Endothelial cell (in vitro differentiated cells): Measurements from ENCODE around the gene THSD4. TPM values are rescaled to one million over a fixed set of nuclear protein-coding genes. Genes with fewer than 3 reads are reported as not detected.

Experiments
- DNase-seq: peaks from one replicate; pipeline ENCODE4 v3.0.0; 2021; ENCODE audit warnings: low spot score
- H3K27ac Mint-ChIP-seq: one replicate; pipeline ENCODE4 v1.8.0; 2021; ENCODE audit warnings: mixed read lengths, inconsistent platforms; ENCODE audit not compliant: unreplicated experiment
- H3K27me3 Mint-ChIP-seq: one replicate; pipeline ENCODE4 v1.8.0; 2021; ENCODE audit warnings: mild to moderate bottlenecking, moderate library complexity, mixed read lengths, inconsistent platforms; ENCODE audit not compliant: unreplicated experiment
- H3K36me3 Mint-ChIP-seq: one replicate; pipeline ENCODE4 v1.8.0; 2021; ENCODE audit warnings: mild to moderate bottlenecking, low read depth, mixed read lengths, inconsistent platforms; ENCODE audit not compliant: unreplicated experiment
- H3K4me1 Mint-ChIP-seq: one replicate; pipeline ENCODE4 v1.8.0; 2021; ENCODE audit warnings: mild to moderate bottlenecking, mixed read lengths, inconsistent platforms; ENCODE audit not compliant: unreplicated experiment
- H3K4me3 Mint-ChIP-seq: one replicate; pipeline ENCODE4 v1.8.0; 2021; ENCODE audit warnings: mild to moderate bottlenecking, mixed read lengths, inconsistent platforms; ENCODE audit not compliant: unreplicated experiment
- H3K9me3 Mint-ChIP-seq: one replicate; pipeline ENCODE4 v1.8.0; 2021; ENCODE audit warnings: mixed read lengths, inconsistent platforms; ENCODE audit not compliant: unreplicated experiment
- total RNA-seq: library from RNA; stranded (reverse); fragmentation: NEBNext Ultra II Directional; extraction: Animal tissue kit (Norgen Biotek cat#: 25700); gene quantifications from one replicate; pipeline ENCODE4 v1.2.1, GENCODE V29; 2021; ENCODE audit not compliant: unreplicated experiment
- TF ChIP-seq, protein P1 (sequence below): fragments of 200-600 bp; sonication (generic); IDR thresholded peaks from one replicate; pipeline ENCODE4 v1.5.0; 2021; ENCODE audit warnings: antibody characterized with exemption; ENCODE audit not compliant: unreplicated experiment

The THSD4 gene
- total RNA-seq, 1 donor from 2014 or later, result 0.92 TPM

- Mint-ChIP-seq H3K36me3 (no peaks in the 10 kb centered on the region), H3K4me3 (no peak overlapping the region), H3K4me1 (peaks cover 2% of the 10 kb centered on the region), H3K27ac (no peak overlapping the region), H3K27me3 (no peaks in the 10 kb centered on the region), H3K9me3 (no peaks in the 10 kb centered on the region)
- TF ChIP-seq, protein P1, sequence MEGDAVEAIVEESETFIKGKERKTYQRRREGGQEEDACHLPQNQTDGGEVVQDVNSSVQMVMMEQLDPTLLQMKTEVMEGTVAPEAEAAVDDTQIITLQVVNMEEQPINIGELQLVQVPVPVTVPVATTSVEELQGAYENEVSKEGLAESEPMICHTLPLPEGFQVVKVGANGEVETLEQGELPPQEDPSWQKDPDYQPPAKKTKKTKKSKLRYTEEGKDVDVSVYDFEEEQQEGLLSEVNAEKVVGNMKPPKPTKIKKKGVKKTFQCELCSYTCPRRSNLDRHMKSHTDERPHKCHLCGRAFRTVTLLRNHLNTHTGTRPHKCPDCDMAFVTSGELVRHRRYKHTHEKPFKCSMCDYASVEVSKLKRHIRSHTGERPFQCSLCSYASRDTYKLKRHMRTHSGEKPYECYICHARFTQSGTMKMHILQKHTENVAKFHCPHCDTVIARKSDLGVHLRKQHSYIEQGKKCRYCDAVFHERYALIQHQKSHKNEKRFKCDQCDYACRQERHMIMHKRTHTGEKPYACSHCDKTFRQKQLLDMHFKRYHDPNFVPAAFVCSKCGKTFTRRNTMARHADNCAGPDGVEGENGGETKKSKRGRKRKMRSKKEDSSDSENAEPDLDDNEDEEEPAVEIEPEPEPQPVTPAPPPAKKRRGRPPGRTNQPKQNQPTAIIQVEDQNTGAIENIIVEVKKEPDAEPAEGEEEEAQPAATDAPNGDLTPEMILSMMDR, result no peak
- no peak for DNase-seq
These were observed 16.5 kb downstream of the THSD4 start for GRCh38 chr15:71131601-71132362.

GRCh38 chr15:71133747-71134472 is 18.6 kb downstream of the THSD4 start:
- TF ChIP-seq, protein P1, result no peak
- Mint-ChIP-seq H3K9me3 (no peaks in the 10 kb centered on the region), H3K4me3 (no peak overlapping the region), H3K36me3 (no peaks in the 10 kb centered on the region), H3K4me1 (peaks cover 2% of the 10 kb centered on the region), H3K27me3 (no peaks in the 10 kb centered on the region), H3K27ac (no peak overlapping the region)
- DNase-seq, result no peak

DNA sequence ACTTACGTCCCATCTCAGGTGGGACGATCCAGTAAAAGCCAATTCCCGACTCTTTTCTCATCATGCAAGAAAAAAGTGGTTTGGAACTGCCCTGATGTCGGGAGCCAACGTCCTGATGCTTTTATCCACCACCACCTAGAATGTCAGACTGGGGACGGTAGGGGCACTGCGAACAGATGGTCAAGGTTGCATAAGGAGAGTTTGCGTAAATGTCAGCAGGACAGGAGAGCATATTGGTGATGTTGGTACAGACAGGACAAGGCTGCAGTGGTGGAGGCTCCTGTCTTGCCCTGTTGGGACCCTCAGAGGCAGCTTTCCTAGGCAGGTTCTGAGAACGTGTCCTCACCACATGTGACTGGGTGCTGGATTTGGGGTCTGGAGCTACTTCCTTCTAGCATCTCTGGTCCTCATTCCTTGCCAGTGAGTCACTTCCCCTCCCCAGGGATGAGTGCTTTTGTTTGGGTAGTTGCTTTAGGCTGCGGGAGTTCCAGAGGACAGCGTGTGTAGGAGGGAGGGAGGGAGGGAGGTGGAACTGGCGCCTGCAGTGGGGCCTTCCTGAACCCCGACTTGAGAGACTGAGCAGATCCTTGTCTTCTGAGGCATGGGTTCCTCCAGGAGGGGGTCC is 21.0 kb downstream of the THSD4 start:
- H3K27me3 Mint-ChIP-seq, result no peaks in the 10 kb centered on the region
- no peak overlapping the region for H3K27ac Mint-ChIP-seq
- DNase-seq, result no peak
- no peaks in the 10 kb centered on the region for H3K9me3 Mint-ChIP-seq
- no peaks in the 10 kb centered on the region for H3K36me3 Mint-ChIP-seq
- TF ChIP-seq, protein P1, result no peak
- H3K4me1 Mint-ChIP-seq, result peaks cover 2% of the 10 kb centered on the region
- no peak overlapping the region for H3K4me3 Mint-ChIP-seq

DNA sequence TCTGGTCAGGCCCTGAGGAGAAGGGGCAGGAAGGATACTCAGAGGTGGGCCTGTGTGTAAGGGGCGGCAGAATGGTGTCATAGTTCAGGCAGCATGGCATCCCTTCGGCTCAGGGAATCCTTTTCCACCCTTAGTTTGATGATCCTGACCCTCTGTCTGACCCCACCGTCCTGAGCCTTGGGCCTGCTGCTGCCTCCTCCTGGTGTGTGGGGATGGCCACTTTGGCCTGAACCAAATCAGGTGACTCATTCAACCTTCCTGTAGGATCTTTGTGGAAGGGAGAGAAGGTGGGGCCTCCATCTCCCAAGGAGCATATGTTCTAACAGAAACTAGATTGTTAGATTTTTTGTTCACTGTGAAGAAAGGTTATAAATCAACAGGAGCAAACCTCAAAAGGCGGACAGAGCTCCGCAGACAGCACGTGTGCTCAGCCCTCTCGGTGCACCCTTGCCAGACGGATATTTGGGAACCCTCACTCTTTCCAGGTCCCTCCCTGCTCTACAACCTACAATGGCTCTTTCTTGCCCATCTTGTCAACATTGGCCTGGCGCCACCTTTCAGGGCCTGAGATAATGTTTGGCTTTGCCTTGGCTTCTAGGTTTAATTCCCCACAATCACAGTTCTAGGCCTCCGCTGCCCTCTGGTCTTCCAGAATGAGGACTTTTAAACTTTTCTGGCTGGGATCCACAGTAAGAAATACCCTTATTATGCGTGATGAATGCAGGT is 21.7 kb downstream of the THSD4 start:
- Mint-ChIP-seq H3K27me3 (peaks cover 2% of the 10 kb centered on the region), H3K4me3 (no peak overlapping the region), H3K27ac (no peak overlapping the region), H3K4me1 (peaks cover 2% of the 10 kb centered on the region), H3K9me3 (no peaks in the 10 kb centered on the region), H3K36me3 (no peaks in the 10 kb centered on the region)
- TF ChIP-seq, protein P1, result no peak
- DNase-seq, result no peak
